Endothelial cell (in vitro differentiated cells): ENCODE data around the gene HAAO. TPM values are rescaled to one million over a fixed set of nuclear protein-coding genes. Genes with fewer than 3 reads are reported as not detected.
A peak's percentile ranks its signal among the peaks of the same experiment; 100 is the strongest.

Source experiments
- DNase-seq: peaks from one replicate; pipeline ENCODE4 v3.0.0; 2021; ENCODE audit warnings: low spot score
- H3K27ac Mint-ChIP-seq: one replicate; pipeline ENCODE4 v1.8.0; 2021; ENCODE audit warnings: mixed read lengths, inconsistent platforms; ENCODE audit not compliant: unreplicated experiment
- H3K27me3 Mint-ChIP-seq: one replicate; pipeline ENCODE4 v1.8.0; 2021; ENCODE audit warnings: mild to moderate bottlenecking, moderate library complexity, mixed read lengths, inconsistent platforms; ENCODE audit not compliant: unreplicated experiment
- H3K36me3 Mint-ChIP-seq: one replicate; pipeline ENCODE4 v1.8.0; 2021; ENCODE audit warnings: mild to moderate bottlenecking, low read depth, mixed read lengths, inconsistent platforms; ENCODE audit not compliant: unreplicated experiment
- H3K4me1 Mint-ChIP-seq: one replicate; pipeline ENCODE4 v1.8.0; 2021; ENCODE audit warnings: mild to moderate bottlenecking, mixed read lengths, inconsistent platforms; ENCODE audit not compliant: unreplicated experiment
- H3K4me3 Mint-ChIP-seq: one replicate; pipeline ENCODE4 v1.8.0; 2021; ENCODE audit warnings: mild to moderate bottlenecking, mixed read lengths, inconsistent platforms; ENCODE audit not compliant: unreplicated experiment
- H3K9me3 Mint-ChIP-seq: one replicate; pipeline ENCODE4 v1.8.0; 2021; ENCODE audit warnings: mixed read lengths, inconsistent platforms; ENCODE audit not compliant: unreplicated experiment
- total RNA-seq: library from RNA; stranded (reverse); fragmentation: NEBNext Ultra II Directional; extraction: Animal tissue kit (Norgen Biotek cat#: 25700); gene quantifications from one replicate; pipeline ENCODE4 v1.2.1, GENCODE V29; 2021; ENCODE audit not compliant: unreplicated experiment
- TF ChIP-seq, protein P1 (sequence below): fragments of 200-600 bp; sonication (generic); IDR thresholded peaks from one replicate; pipeline ENCODE4 v1.5.0; 2021; ENCODE audit warnings: antibody characterized with exemption; ENCODE audit not compliant: unreplicated experiment

HAAO gene
- total RNA-seq, 1 donor from 2014 or later = 6.0 TPM

DNA sequence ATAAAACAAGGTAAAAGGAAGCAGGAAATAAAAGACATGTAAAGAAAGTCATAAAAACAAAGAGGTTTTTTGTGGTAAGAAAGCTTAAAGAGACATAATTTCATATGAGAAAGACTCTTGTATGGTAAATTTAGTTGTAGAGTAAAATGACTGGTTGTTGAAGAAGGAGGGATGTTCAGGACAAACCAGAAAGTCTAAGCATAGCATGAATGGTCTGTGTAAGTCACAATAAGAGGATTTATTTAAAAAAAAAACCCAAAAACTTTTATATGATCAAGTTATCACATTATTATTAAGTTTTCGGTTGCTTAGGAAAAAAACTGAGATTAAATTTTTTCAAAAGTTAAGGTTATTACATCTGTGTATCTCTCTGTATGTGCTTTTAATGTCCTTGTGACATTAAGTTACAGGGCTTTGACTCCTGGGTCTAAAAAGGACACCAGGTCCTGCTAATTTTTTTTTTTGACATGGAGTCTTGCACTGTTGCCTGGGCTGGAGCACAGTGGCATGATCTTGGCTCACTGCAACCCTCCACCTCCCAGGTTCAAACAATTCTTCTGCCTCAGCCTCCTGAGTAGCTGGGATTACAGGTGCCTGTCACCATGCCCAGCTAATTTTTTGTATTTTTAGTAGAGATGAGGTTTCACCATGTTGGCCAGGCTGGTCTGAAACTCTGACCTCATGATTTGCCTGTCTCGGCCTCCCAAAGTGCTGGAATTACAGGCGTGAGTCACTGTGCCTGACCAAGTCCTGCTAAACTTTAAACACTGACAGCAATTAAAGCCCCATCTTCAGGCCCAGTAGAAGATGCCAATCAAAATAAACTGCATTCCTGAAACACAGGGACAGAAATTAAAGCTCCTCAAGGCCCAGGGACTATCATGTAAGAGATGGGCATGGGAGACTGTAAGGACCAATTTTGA is 14.2 kb downstream of the HAAO start:
- no peak for DNase-seq
- no peak overlapping the region for H3K4me3 Mint-ChIP-seq
- H3K27ac Mint-ChIP-seq = no peak overlapping the region
- no peaks in the 10 kb centered on the region for H3K4me1 Mint-ChIP-seq
- peaks cover 8% of the 10 kb centered on the region for H3K9me3 Mint-ChIP-seq
- TF ChIP-seq, protein P1, sequence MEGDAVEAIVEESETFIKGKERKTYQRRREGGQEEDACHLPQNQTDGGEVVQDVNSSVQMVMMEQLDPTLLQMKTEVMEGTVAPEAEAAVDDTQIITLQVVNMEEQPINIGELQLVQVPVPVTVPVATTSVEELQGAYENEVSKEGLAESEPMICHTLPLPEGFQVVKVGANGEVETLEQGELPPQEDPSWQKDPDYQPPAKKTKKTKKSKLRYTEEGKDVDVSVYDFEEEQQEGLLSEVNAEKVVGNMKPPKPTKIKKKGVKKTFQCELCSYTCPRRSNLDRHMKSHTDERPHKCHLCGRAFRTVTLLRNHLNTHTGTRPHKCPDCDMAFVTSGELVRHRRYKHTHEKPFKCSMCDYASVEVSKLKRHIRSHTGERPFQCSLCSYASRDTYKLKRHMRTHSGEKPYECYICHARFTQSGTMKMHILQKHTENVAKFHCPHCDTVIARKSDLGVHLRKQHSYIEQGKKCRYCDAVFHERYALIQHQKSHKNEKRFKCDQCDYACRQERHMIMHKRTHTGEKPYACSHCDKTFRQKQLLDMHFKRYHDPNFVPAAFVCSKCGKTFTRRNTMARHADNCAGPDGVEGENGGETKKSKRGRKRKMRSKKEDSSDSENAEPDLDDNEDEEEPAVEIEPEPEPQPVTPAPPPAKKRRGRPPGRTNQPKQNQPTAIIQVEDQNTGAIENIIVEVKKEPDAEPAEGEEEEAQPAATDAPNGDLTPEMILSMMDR = no peak
- H3K36me3 Mint-ChIP-seq = peaks cover 42% of the 10 kb centered on the region
- peaks cover 6% of the 10 kb centered on the region for H3K27me3 Mint-ChIP-seq

DNA sequence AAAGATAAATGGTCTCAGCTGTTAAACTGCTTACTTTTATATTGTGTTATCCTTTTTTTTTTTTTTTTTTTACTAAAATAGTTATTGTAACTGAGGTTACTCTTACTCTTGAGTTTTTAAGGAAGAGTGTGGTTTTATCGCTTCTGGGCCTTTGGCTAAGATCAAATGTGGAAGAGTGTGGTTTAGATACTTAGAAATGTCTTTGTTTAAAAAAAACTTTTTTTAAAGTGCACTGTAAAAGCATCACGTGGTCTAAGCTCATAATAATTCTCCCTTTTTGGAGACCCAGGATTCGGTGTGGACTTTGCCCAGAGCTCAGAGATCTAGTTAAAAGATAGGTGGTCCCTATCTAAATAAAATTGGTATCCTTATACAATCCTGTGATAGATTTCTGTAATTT is 16.6 kb downstream of the HAAO start:
- peak overlapping the region; percentile 16 for H3K4me3 Mint-ChIP-seq
- peaks cover 4% of the 10 kb centered on the region for H3K27me3 Mint-ChIP-seq
- peaks cover 4% of the 10 kb centered on the region for H3K9me3 Mint-ChIP-seq
- H3K27ac Mint-ChIP-seq = no peak overlapping the region
- DNase-seq = no peak
- no peaks in the 10 kb centered on the region for H3K4me1 Mint-ChIP-seq
- TF ChIP-seq, protein P1 = no peak
- peaks cover 27% of the 10 kb centered on the region for H3K36me3 Mint-ChIP-seq

DNA sequence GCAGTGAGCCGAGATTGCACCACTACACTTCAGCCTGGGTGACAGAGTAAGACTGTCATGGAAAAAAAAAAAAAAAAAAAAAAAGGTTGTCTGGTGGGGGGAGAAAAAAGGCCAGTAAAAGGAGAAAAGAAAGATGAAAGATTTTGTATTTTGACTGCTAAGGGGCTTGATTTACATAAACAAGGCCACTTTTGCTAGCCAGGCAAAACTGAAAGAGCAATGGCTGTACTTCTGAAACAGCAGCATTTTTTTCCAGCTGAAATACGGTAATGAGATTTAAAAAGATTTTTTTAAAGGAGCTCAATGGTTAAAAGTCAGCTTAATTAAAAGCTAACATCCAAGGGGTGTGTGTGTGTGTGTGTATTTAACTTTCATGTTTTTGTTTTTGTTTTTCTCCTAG is 17.2 kb downstream of the HAAO start:
- peaks cover 4% of the 10 kb centered on the region for H3K9me3 Mint-ChIP-seq
- peaks cover 27% of the 10 kb centered on the region for H3K36me3 Mint-ChIP-seq
- DNase-seq = no peak
- no peaks in the 10 kb centered on the region for H3K4me1 Mint-ChIP-seq
- TF ChIP-seq, protein P1 = no peak
- H3K27me3 Mint-ChIP-seq = peaks cover 6% of the 10 kb centered on the region
- no peak overlapping the region for H3K4me3 Mint-ChIP-seq
- H3K27ac Mint-ChIP-seq = no peak overlapping the region

DNA sequence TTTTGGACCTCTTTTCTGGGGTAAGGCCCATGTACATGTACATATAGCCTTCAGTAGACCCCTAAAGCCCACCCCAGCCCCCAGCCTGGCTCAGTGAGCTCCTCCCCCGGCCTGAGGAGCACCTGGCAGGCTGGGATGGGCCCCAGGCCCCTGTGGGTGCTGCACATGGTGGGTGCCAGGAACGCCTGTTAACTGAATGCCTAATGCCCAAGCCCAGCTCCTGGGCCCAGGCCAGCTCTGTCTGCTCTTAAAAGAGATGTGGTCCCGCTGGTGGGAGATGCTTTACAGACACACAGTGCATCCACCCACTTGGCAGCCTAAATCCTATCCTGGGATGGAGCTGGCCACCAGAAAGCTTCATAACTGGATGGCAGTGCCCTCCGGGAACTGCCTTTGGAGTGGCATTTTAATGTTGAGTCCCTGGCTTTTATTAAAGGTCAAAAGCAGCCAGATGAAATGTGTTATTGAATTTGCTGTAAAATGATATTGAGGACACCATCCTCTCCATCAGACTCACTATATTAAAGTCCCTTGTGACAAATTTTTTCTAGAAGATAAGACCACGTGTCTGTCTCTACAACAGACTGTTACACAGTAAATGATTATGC is 20.7 kb downstream of the HAAO start:
- no peak for DNase-seq
- Mint-ChIP-seq H3K4me1 (no peaks in the 10 kb centered on the region), H3K27me3 (peaks cover 11% of the 10 kb centered on the region), H3K9me3 (no peaks in the 10 kb centered on the region), H3K36me3 (peaks cover 22% of the 10 kb centered on the region), H3K27ac (no peak overlapping the region), H3K4me3 (no peak overlapping the region)
- TF ChIP-seq, protein P1 = no peak
